Smooth muscle cell (in vitro differentiated cells): ENCODE data around the gene MACROD1. TPM values are rescaled to one million over a fixed set of nuclear protein-coding genes. Genes with fewer than 3 reads are reported as not detected.

Source experiments
- DNase-seq: peaks from one replicate; lab custom pipeline; 2025; ENCODE audit not compliant: unreplicated experiment; lab: John Stamatoyannopoulos, UW
- H2AFZ ChIP-seq: fragments of 200-600 bp; sonication (generic); 2 replicates; pipeline ENCODE4 v1.6.0; 2016; ENCODE audit warnings: antibody characterized with exemption, low read depth, mild to moderate bottlenecking
- H3F3A ChIP-seq: fragments of 200-600 bp; sonication (generic); 2 replicates; pipeline ENCODE4 v1.6.0; 2017; ENCODE audit warnings: antibody characterized with exemption, low read depth
- H3K27ac ChIP-seq: fragments of 200-600 bp; sonication (generic); 2 replicates; pipeline ENCODE4 v1.5.1; 2016; ENCODE audit warnings: low read depth, mild to moderate bottlenecking
- H3K27me3 ChIP-seq: fragments of 200-600 bp; sonication (generic); 2 replicates; pipeline ENCODE4 v1.6.1; 2016; ENCODE audit warnings: low read depth, mild to moderate bottlenecking
- H3K36me3 ChIP-seq: fragments of 200-600 bp; sonication (generic); 2 replicates; pipeline ENCODE4 v1.5.1; 2016; ENCODE audit warnings: low read depth
- H3K4me1 ChIP-seq: fragments of 200-600 bp; sonication (generic); 2 replicates; pipeline ENCODE4 v1.5.1; 2016; ENCODE audit warnings: low read depth
- H3K4me2 ChIP-seq: fragments of 200-600 bp; sonication (generic); 2 replicates; pipeline ENCODE4 v1.6.0; 2016; ENCODE audit warnings: mild to moderate bottlenecking
- H3K4me3 ChIP-seq: fragments of 200-600 bp; sonication (generic); 2 replicates; pipeline ENCODE4 v1.5.1; 2016; ENCODE audit warnings: mild to moderate bottlenecking
- H3K79me2 ChIP-seq: fragments of 200-600 bp; sonication (generic); 2 replicates; pipeline ENCODE4 v1.6.0; 2016; ENCODE audit warnings: low read depth, mild to moderate bottlenecking
- H3K9ac ChIP-seq: fragments of 200-600 bp; sonication (generic); 2 replicates; pipeline ENCODE4 v1.6.0; 2016; ENCODE audit warnings: low read depth
- H3K9me3 ChIP-seq: fragments of 200-600 bp; sonication (generic); replicated peaks from 2 replicates; pipeline ENCODE4 v1.5.1; 2016; ENCODE audit warnings: low read depth
- H4K20me1 ChIP-seq: fragments of 200-600 bp; sonication (generic); 2 replicates; pipeline ENCODE4 v1.6.0; 2016; ENCODE audit warnings: low read depth
- CTCF ChIP-seq: fragments of 200-600 bp; sonication (generic); IDR thresholded peaks from 2 replicates; pipeline ENCODE4 v1.5.1; 2017; ENCODE audit warnings: borderline replicate concordance, mild to moderate bottlenecking, antibody characterized with exemption; ENCODE audit not compliant: insufficient read depth, poor library complexity, severe bottlenecking
- WGBS: methylation state at CpG from one replicate; pipeline ENCODE4 v1.1.7; 2016; ENCODE audit warnings: low lambda C conversion rate; 5-methylcytosine and 5-hydroxymethylcytosine counted together
- polyA plus RNA-seq: library from polyadenylated mRNA; unstranded; fragments of >200 nt; fragmentation: Nextera tagmentation; extraction: Ambion mirVana; gene quantifications from 2 replicates; pipeline ENCODE4 v1.2.1, GENCODE V29; 2016
- total RNA-seq: library from RNA; depleted of rRNA; stranded (reverse); fragments of >200 nt; gene quantifications from 2 replicates; pipeline ENCODE4 v1.2.3, GENCODE V29; 2014

Gene MACROD1
- total and polyA plus RNA-seq, 2 experiments from 2014 or later = 9.2 to 32.6 TPM

GRCh38 chr11:64062185-64063039 lies 103.5 kb downstream of the MACROD1 start:
- Histone ChIP-seq H3K4me3 (no peak overlapping the region), H3K36me3 (no peaks in the 10 kb centered on the region), H3K4me1 (peaks cover 10% of the 10 kb centered on the region), H2AFZ (no peak overlapping the region), H3K27ac (no peak overlapping the region), H3K79me2 (no peaks in the 10 kb centered on the region), H3K4me2 (no peak overlapping the region), H3F3A (no peaks in the 10 kb centered on the region), H3K9ac (no peak overlapping the region), H3K27me3 (peaks cover 15% of the 10 kb centered on the region), H4K20me1 (peaks cover 20% of the 10 kb centered on the region), H3K9me3 (no peaks in the 10 kb centered on the region)
- no peak for DNase-seq
- WGBS = 87% methylated on average over 16 of the region's 16 CpGs
- TF ChIP-seq CTCF = no peak

DNA sequence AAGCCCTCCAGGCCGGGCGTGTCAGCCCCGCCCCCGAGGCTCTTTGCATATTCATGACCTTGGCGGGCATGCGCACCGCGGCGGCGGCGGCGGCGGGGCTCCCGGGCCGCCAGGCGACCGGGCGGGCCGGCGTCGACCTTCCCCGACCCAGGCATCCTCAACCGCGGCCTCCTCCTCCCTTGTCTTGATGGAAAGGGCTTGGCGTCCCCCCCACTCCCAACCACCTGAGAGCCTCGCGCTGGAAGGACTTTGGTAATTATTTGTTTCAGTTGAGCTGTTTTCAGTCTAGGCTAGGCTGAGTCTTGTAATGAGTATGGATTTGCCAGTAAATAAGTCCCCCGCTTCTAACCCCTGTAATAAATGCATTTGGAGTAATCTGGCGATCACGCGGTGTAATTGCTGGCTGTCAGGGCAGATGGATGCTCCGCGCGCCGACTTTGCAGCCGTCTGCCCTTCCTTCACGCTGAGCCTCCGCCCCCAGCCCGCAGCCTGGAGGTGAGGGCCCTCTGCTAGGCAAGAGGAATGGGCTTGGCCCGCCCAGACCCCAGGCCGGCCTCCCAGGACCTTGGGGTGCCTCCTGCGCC lies 105.0 kb downstream of the MACROD1 start:
- no peaks in the 10 kb centered on the region for H3K79me2 ChIP-seq
- H4K20me1 ChIP-seq = peaks cover 20% of the 10 kb centered on the region
- no peaks in the 10 kb centered on the region for H3K36me3 ChIP-seq
- peaks cover 10% of the 10 kb centered on the region for H3K4me1 ChIP-seq
- 7% methylated on average over 35 of the region's 42 CpGs for WGBS
- H3K9ac ChIP-seq = no peak overlapping the region
- H2AFZ ChIP-seq = peak overlapping the region; percentile 84
- H3F3A ChIP-seq = no peaks in the 10 kb centered on the region
- no peak for TF ChIP-seq CTCF
- DNase-seq = peak; percentile 18
- H3K4me3 ChIP-seq = peak overlapping the region; percentile 58
- no peak overlapping the region for H3K27ac ChIP-seq
- H3K9me3 ChIP-seq = no peaks in the 10 kb centered on the region
- H3K4me2 ChIP-seq = peak overlapping the region; percentile 92
- peaks cover 15% of the 10 kb centered on the region for H3K27me3 ChIP-seq

DNA sequence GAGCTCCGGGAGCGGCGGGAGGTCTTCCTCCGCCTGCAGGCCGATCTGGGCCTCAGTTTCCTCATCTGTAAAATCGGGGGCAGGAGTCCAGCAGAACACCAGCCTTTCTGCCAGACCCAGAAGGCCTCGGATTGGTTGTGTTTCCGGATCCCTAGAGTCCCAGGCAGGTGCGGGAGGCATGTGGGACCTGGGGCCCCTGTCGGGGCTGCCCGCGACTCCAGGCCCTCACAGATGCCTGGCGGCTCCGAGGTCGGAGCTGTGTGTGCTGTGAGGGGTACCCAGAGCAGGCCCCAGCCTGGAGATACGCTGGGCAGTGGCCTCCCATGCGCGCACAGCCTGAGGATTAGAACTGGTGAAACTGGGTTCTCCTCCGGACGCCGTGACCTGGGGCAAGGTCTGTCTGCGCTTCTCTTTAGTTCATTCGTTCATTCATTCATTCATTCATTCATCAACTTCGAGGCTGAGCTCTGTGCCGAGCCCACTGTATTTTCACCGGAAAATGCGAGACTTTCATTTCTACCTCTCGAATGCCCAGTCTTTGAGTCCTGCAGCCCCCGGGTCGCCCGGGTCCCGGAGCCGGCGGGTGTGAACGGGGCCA lies 105.6 kb downstream of the MACROD1 start:
- no peak overlapping the region for H2AFZ ChIP-seq
- no peak overlapping the region for H3K27ac ChIP-seq
- H3K27me3 ChIP-seq = peaks cover 15% of the 10 kb centered on the region
- H3K36me3 ChIP-seq = no peaks in the 10 kb centered on the region
- H3K4me1 ChIP-seq = peaks cover 10% of the 10 kb centered on the region
- H3K4me3 ChIP-seq = peak overlapping the region; percentile 58
- 34% methylated on average over 35 of the region's 35 CpGs for WGBS
- H4K20me1 ChIP-seq = peaks cover 20% of the 10 kb centered on the region
- peak overlapping the region; percentile 92 for H3K4me2 ChIP-seq
- no peaks in the 10 kb centered on the region for H3K79me2 ChIP-seq
- no peaks in the 10 kb centered on the region for H3F3A ChIP-seq
- no peak overlapping the region for H3K9ac ChIP-seq
- no peak for TF ChIP-seq CTCF
- no peak for DNase-seq
- H3K9me3 ChIP-seq = no peaks in the 10 kb centered on the region
